Effector CD4-positive, alpha-beta T cell (primary cell): ENCODE measurements around the gene PI4KA.
"Not testable (repeated sequence)": the region's sequence is repeated elsewhere in the genome, so short reads cannot be mapped to it uniquely, and the experiment has no call there.

Experiments used
- DNase-seq: peaks from one replicate; pipeline ENCODE4 v3.0.0-alpha.2; 2020

Gene PI4KA

GRCh38 chr22:20844055-20845037 is 14.3 kb downstream of the PI4KA start:
- no peak for DNase-seq

DNA sequence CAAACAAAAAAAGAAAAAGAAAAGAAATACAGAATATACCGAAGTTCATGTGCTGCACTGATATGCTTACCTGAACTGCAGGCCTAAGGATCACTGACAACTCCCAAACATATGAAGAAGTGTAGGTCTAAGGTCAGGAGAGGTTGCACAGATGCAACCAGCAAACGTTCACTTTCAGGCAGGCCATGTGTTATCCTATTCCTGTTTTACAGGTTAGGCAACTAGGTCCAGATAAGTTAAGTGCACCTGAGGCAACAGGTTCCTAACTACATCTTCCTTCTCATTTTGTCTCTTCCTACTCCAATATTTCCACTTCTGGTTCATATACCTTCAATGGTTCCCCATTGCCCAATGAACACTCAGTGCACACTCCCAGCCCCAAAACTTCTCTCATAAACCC is 15.1 kb downstream of the PI4KA start:
- no peak for DNase-seq

GRCh38 chr22:20840646-20841371 is 17.8 kb downstream of the PI4KA start:
- no peak for DNase-seq

- DNase-seq = no peak
Observed at GRCh38 chr22:20839837-20840645, 18.6 kb downstream of the PI4KA start.

DNA sequence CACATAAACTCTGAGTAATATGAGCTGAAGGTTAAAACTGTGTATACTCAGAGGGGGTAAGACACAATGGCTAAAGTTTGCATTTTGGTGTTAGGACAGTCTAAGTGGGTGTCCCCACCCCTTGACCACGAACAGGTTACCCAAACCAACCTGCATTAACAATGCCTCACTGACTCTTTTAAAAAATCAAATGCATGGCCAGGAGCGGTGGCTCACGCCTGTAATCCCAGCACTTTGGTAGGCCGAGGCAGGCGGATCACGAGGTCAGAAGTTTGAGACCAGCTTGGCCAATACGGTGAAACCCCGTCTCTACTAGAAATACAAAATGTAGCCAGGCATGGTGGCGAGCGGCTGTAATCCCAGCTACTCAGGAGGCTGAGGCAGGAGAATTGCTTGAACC is 19.3 kb downstream of the PI4KA start:
- not testable (repeated sequence) for DNase-seq

GRCh38 chr22:20836987-20837823 is 21.4 kb downstream of the PI4KA start:
- no peak for DNase-seq

- DNase-seq = no peak
Observed at GRCh38 chr22:20834725-20835124, 23.9 kb downstream of the PI4KA start.

GRCh38 chr22:20834206-20834605 is 24.4 kb downstream of the PI4KA start:
- DNase-seq = no peak

DNA sequence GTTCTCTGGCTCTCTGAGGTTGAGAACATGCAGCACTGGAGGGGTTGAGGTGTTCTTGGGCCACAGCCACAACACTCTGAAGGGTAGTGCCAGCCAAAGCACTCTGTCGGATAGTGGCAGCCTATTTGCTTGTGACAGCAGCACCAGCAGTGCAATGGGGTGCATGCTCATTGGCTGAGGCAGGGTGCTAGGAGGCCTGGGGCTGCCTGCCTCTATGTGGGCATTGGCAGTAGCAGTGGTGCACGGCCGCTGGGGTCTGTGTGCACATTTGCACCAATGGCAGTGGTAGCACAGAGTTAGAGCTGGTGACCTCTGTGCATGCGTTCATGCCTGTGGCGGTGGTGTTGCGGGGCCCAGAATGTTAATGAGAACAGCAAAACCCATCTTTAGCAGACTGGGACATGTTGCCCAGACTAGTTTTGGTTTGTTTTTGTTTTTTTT is 25.4 kb downstream of the PI4KA start:
- DNase-seq = no peak

DNA sequence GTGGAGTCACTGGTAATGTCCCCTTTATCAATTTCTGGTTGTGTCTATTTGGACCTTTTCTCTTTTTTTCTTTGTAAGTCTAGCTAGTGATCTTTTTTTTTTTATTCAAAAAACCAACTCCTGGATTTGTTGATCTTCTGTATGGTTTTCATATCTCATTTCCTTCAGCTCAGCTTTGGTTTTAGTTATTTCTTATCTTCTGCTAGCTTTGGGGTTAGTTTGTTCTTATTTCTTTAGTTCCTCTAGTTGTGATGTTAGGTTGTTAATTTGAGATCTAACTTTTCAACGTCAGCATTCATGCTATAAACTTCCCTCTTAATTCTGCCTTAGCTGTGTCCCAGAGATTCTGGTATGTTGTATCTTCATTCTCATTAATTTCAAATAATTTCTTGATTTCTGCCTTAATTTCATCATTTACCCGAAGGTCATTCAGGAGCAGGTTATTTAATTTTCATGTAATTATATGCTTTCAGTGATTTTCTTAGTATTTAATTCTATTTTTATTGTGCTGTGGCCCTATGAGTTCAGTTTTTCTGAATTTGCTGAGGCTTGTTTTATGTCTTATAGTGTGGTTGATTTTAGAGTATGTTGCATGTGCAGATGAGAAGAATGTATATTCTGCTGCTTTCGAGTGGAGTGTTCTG is 29.0 kb downstream of the PI4KA start:
- no peak for DNase-seq

DNA sequence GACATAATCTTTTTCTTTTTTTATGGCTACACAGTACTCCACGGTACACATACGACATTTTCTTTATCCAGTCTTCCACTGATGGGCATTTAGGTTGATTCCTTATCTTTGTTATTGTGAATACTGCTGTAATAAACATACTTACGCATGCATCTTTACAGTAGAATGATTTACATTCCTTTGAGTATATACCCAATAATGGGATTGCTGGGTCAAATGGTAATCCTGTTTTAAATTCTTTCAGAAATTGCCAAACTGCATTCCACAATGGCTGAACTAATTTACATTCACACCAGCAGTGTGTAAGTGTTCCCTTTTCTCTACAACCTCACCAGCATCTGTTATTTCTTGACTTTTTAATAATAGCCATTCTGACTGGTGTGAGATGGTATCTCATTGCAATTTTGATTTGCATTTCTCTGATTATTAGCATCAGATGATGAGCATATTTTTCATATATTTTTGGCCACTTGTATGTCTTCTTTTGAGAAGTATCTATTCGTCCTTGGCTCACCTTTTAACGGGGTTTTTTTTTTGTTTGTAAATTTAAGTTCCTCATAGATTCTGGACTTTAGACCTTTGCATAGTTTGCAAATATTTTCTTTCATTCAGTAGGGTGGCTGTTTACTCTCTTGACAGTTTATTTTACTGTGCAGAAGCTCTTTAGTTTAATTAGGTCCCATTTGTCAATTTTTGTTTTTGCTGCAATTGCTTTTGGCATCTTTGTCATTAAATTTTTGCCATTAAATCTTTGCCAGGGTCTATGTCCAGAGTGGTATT is 32.0 kb downstream of the PI4KA start:
- not testable (repeated sequence) for DNase-seq

- DNase-seq = no peak
Observed at GRCh38 chr22:20825624-20826023, 33.0 kb downstream of the PI4KA start.

- not testable (repeated sequence) for DNase-seq
Observed at GRCh38 chr22:20825216-20825615, 33.4 kb downstream of the PI4KA start.

DNA sequence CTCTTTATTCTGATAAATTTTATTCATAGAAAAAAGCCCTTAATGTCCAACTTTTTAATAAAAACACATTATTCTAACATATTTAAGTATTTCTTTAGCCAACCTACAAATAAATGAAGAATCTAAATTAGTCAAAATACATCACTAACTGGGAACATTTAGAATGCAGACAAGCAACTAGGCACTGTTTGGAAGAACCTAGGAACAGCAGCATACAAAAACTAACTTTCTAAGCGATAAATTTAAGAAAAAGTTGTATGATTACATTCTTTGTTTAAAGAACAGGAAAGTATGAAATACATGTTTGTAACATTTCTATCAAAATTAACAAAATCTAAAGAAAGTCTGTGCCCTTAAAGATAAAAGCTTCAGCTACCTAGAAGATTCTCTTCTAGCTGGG is 35.3 kb downstream of the PI4KA start:
- DNase-seq = no peak

- DNase-seq = no peak
Observed at GRCh38 chr22:20822240-20822639, 36.4 kb downstream of the PI4KA start.

GRCh38 chr22:20821717-20822239 is 36.8 kb downstream of the PI4KA start:
- not testable (repeated sequence) for DNase-seq

DNA sequence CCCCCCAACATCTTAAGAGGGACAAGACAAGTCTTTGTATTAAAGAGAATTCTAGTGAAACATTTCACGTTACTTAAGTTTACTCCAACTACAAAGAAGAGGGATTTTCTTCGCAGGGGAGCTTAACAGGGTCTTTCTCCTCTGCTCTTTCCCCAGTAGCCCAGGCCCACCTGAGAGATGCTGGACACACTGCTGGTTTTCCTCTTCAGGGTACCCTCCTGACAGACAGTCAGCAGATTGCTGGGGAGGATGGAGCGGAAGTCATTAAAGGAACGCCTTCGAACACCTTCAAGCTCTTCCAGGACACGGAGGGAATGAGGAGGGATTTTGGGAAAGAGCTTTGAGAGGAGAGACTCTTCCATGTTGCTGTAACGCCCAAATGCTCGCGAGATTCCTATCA is 39.1 kb downstream of the PI4KA start:
- DNase-seq = no peak

DNA sequence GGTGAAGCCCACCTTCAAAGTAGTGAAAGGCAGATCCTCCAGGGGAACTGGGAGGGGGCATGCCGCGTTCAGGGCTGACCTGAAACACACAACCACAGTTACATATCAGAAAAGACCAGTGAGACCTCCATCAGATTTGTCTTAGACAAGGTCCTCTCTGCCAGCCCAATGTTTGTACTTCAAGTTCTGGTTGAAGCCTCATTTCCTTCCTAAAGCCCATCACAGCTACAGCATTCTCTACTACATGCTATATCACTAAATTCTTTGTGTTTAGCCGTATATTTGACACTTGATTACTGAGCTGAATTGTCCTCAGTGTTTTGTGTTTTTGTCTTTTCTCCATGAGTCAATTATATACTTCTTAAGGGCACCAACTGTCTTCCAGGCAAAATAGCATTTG is 40.1 kb downstream of the PI4KA start:
- DNase-seq = no peak

- DNase-seq = no peak
Observed at GRCh38 chr22:20816559-20816958, 42.1 kb downstream of the PI4KA start.

DNA sequence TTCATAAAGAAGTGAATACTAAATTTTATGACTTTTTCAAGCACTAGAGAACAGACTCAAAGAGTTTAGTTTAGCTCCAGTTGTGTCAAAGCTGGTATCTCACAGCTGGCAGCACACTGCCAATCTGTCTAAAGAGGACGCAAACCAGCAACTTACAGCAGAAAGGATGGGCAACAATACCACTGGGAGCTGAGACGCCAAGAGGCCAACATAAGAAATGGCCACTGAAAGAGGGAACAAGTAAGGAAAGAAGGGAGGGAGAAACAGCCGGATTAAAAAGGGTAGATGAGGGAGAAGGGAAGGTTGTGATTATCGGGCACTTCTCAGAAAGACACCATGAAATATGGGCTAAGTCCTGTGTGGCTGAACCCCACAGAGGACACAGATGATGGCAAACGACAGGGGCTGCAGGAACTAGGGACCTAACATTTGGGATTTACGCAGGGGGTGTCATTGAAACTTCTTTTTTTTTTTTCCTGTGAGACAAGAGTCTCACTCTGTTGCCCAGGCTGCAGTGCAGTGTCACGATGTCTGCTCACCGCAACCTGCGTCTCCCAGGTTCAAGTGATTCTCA is 43.0 kb downstream of the PI4KA start:
- DNase-seq = no peak
